HCT116 (cell line): ENCODE measurements around the gene ATRN.

Experiments
- CEBPB ChIP-seq: IDR thresholded peaks from 2 replicates; pipeline ENCODE4 v1.6.1; 2012; ENCODE audit warnings: low read depth
- EZH2phosphoT487 ChIP-seq: fragments of 200-600 bp; IDR thresholded peaks from 2 replicates; pipeline ENCODE4 v1.6.1; 2018; ENCODE audit warnings: antibody characterized with exemption, borderline replicate concordance
- TF ChIP-seq, protein P1 (sequence below), 3 experiments: fragments of 200-600 bp in 1 of 3; sonication (generic) in 1 of 3; IDR thresholded peaks in 2 of 3; conservative IDR thresholded peaks in 1 of 3; 2 replicates each; pipeline ENCODE4 v1.5.1; 2012 to 2017; ENCODE audit warnings: low read depth in 2 of 3, low read length in 2 of 3, antibody characterized with exemption in 1 of 3, borderline replicate concordance in 1 of 3, control low read depth in 1 of 3, mild to moderate bottlenecking in 1 of 3, mixed read lengths in 1 of 3, mixed run types in 1 of 3, moderate library complexity in 1 of 3; ENCODE audit not compliant: insufficient read depth in 1 of 3

DNA sequence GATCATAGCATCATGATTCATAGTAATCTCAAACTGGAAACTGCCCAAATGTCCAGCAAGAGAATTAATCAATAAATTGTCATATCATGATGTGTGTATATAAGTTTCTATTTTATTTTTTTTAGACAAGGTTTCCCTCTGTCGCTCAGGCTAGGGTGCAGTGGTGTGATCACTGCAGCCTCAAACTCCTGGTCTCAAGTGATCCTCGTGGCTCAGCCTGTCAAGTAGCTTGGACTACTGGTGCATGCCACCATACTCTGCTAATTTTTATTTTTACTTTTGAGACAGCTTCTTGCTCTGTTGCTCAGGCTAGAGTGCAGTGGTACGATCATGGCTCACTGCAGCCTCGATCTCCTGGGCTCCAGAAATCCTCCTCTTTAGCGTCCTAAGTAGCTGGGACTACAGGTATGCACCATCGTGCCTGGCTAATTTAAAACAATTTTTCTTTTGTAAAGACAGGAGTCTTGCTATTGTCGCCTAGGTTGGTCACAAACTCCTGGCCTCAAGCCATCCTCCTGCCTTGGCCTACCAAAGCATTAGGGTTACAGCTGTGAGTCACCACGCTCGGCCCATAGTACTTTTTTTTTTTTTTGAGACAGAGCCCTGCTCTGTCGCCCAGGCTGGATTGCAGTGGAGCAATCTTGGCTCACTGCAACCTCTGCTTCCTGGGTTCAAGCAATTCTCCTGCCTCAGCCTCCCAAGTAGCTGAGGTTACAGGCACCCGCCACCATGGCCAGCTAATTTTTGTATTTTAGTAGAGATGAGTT is 8.7 kb upstream of the ATRN start:
- TF ChIP-seq, protein P1, sequence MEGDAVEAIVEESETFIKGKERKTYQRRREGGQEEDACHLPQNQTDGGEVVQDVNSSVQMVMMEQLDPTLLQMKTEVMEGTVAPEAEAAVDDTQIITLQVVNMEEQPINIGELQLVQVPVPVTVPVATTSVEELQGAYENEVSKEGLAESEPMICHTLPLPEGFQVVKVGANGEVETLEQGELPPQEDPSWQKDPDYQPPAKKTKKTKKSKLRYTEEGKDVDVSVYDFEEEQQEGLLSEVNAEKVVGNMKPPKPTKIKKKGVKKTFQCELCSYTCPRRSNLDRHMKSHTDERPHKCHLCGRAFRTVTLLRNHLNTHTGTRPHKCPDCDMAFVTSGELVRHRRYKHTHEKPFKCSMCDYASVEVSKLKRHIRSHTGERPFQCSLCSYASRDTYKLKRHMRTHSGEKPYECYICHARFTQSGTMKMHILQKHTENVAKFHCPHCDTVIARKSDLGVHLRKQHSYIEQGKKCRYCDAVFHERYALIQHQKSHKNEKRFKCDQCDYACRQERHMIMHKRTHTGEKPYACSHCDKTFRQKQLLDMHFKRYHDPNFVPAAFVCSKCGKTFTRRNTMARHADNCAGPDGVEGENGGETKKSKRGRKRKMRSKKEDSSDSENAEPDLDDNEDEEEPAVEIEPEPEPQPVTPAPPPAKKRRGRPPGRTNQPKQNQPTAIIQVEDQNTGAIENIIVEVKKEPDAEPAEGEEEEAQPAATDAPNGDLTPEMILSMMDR (IDR thresholded peaks at IDR 0.05 in 2 of 3, conservative IDR thresholded peaks at IDR 0.05 in 1 of 3; ENCODE audit: borderline replicate concordance in 1 of 3, insufficient read depth in 1 of 3, low read depth in 2 of 3, low read length in 2 of 3) = no peak
- no peak for TF ChIP-seq EZH2phosphoT487
- TF ChIP-seq CEBPB = no peak
